B cell (primary cell): ENCODE results near the gene EHMT2. TPM values are rescaled to one million over a fixed set of nuclear protein-coding genes. Genes with fewer than 3 reads are reported as not detected.

ENCODE experiments used
- ATAC-seq: fragments of 200-7000 bp; cut with Tn5 transposase; one replicate; pipeline ENCODE4 v1.10.0; 2021; ENCODE audit warnings: low read depth, mild to moderate bottlenecking, moderate number of reproducible peaks, moderate library complexity
- CTCF ChIA-PET: fragments of 350-600 bp; sonication (Branson Sonifier 250); formaldehyde crosslinking; loops from one replicate; lab custom pipeline; 2021; ENCODE audit warnings: antibody characterized with exemption, inconsistent platforms; lab: Charles Lee
- POLR2A ChIA-PET: fragments of 350-600 bp; sonication (Branson Sonifier 250); formaldehyde crosslinking; loops from one replicate; lab custom pipeline; 2021; ENCODE audit warnings: antibody characterized with exemption; lab: Charles Lee
- DNase-seq: peaks from one replicate; pipeline ENCODE4 v3.0.0; 2013
- H2AFZ ChIP-seq: 2 replicates; pipeline ENCODE4 v1.6.1; 2012; ENCODE audit warnings: mild to moderate bottlenecking, low read depth, low read length; ENCODE audit not compliant: insufficient read depth, poor library complexity, severe bottlenecking
- H3K27ac ChIP-seq, 2 donors: 1 replicate in 1 of 2; 2 replicates in 1 of 2; pipeline ENCODE4 v1.5.1; 2012 to 2013; ENCODE audit warnings: low read length in 2 of 2, mild to moderate bottlenecking in 2 of 2, moderate library complexity in 1 of 2
- H3K27me3 ChIP-seq, 4 experiments: fragments of 200-600 bp in 1 of 4; sonication (generic) in 1 of 4; replicated peaks in 1 of 4; 1 replicate in 2 of 4; 2 replicates in 2 of 4; pipeline versions ENCODE4 v1.6.1 to v1.7.0; 2013 to 2016; ENCODE audit warnings: low read length in 3 of 4, mild to moderate bottlenecking in 2 of 4, mixed read lengths in 1 of 4, moderate library complexity in 1 of 4; ENCODE audit not compliant: insufficient read depth in 4 of 4, control insufficient read depth in 3 of 4; ENCODE audit errors: control extremely low read depth in 1 of 4
- H3K36me3 ChIP-seq, 2 experiments: replicated peaks in 1 of 2; 1 replicate in 1 of 2; 2 replicates in 1 of 2; pipeline versions ENCODE4 v1.6.1 to v1.7.1; 2013; ENCODE audit warnings: low read length in 1 of 2; ENCODE audit not compliant: insufficient read depth in 2 of 2, control insufficient read depth in 1 of 2; ENCODE audit errors: control extremely low read depth in 1 of 2, extremely low read depth in 1 of 2
- H3K4me1 ChIP-seq, 2 donors: fragments of 200-600 bp in 1 of 2; sonication (generic) in 1 of 2; 1 replicate in 1 of 2; 2 replicates in 1 of 2; pipeline versions ENCODE4 v1.5.1 to v1.6.1; 2013 to 2017; ENCODE audit warnings: low read length in 2 of 2; ENCODE audit not compliant: control insufficient read depth in 2 of 2, insufficient read depth in 2 of 2
- H3K4me2 ChIP-seq: replicated peaks from 2 replicates; pipeline ENCODE3; 2012; ENCODE audit warnings: mild to moderate bottlenecking, low read depth, low read length; ENCODE audit not compliant: poor library complexity, severe bottlenecking
- H3K4me3 ChIP-seq, 5 experiments: fragments of 200-600 bp in 1 of 5; sonication (generic) in 1 of 5; 1 replicate in 3 of 5; 2 replicates in 2 of 5; pipeline versions ENCODE4 v1.5.1 to v1.7.0; 2011 to 2016; ENCODE audit warnings: low read length in 4 of 5, mild to moderate bottlenecking in 4 of 5, low read depth in 2 of 5, control low read depth in 1 of 5, moderate library complexity in 1 of 5; ENCODE audit not compliant: insufficient read depth in 1 of 5; ENCODE audit errors: control extremely low read depth in 1 of 5, extremely low read depth in 1 of 5
- H3K79me2 ChIP-seq: fragments of 200-600 bp; sonication (generic); one replicate; pipeline ENCODE4 v1.6.0; 2016; ENCODE audit warnings: low read length; ENCODE audit not compliant: control insufficient read depth, insufficient read depth
- H3K9ac ChIP-seq: fragments of 200-600 bp; sonication (generic); 2 replicates; pipeline ENCODE4 v1.6.1; 2017; ENCODE audit warnings: mild to moderate bottlenecking, low read length, moderate library complexity
- H3K9me3 ChIP-seq, 3 donors: one replicate each; pipeline versions ENCODE4 v1.6.1 to v1.7.1; 2013; ENCODE audit warnings: low read length in 2 of 3; ENCODE audit not compliant: control insufficient read depth in 2 of 3, insufficient read depth in 1 of 3; ENCODE audit errors: control extremely low read depth in 1 of 3
- H4K20me1 ChIP-seq: 2 replicates; pipeline ENCODE4 v1.6.0; 2012; ENCODE audit warnings: mild to moderate bottlenecking, low read length; ENCODE audit not compliant: insufficient read depth, control insufficient read depth, poor library complexity, severe bottlenecking
- H3K27ac Mint-ChIP-seq: one replicate; pipeline ENCODE4 v1.8.0; 2021; ENCODE audit warnings: mixed read lengths
- H3K27me3 Mint-ChIP-seq: one replicate; pipeline ENCODE4 v1.8.0; 2021; ENCODE audit warnings: mixed read lengths
- H3K4me1 Mint-ChIP-seq: one replicate; pipeline ENCODE4 v1.8.0; 2021; ENCODE audit warnings: mixed read lengths
- H3K4me3 Mint-ChIP-seq: one replicate; pipeline ENCODE4 v1.8.0; 2021; ENCODE audit warnings: mixed read lengths
- H3K9me3 Mint-ChIP-seq: one replicate; pipeline ENCODE4 v1.8.0; 2022; ENCODE audit warnings: mixed read lengths; ENCODE audit not compliant: insufficient read depth
- CTCF ChIP-seq: fragments of 200-600 bp; IDR thresholded peaks from one replicate; pipeline ENCODE4 v1.8.0; 2022; ENCODE audit warnings: antibody characterized with exemption, mild to moderate bottlenecking
- EZH2 ChIP-seq: IDR thresholded peaks from 2 replicates; pipeline ENCODE4 v1.6.1; 2012; ENCODE audit warnings: borderline replicate concordance, low read depth, mild to moderate bottlenecking, moderate library complexity, low read length; ENCODE audit not compliant: insufficient read depth, poor library complexity, severe bottlenecking
- WGBS: methylation state at CpG from one replicate; pipeline ENCODE4 v1.1.5; 2013; ENCODE audit warnings: missing lambda C conversion rate; ENCODE audit not compliant: insufficient coverage; 5-methylcytosine and 5-hydroxymethylcytosine counted together
- intact Hi-C: fragments of 100-400 bp; cut with micrococcal nuclease; formaldehyde crosslinking; loops from one replicate; pipeline ENCODE4 v1.10.0; 2022
- polyA plus RNA-seq: library from polyadenylated mRNA; depleted of rRNA; stranded (reverse); fragments of >200 nt; gene quantifications from 2 replicates; pipeline ENCODE4 v1.2.3, GENCODE V29; 2012
- total RNA-seq, 2 donors: library from RNA; stranded (reverse); fragments of 120-200 nt in 1 of 2; gene quantifications; 1 replicate in 1 of 2; 2 replicates in 1 of 2; pipeline versions ENCODE4 v1.2.3 to v1.2.4, GENCODE V29; 2013 to 2022

EHMT2 gene
- total and polyA plus RNA-seq, 2 donors (not counting 1 experiment from before 2014, with no cell fraction given) = 86.1 to 108 TPM

- no peak for ATAC-seq
- no peak overlapping the region for H3K9ac ChIP-seq
- H3K4me3 ChIP-seq = no peak overlapping the region
- H3K4me1 Mint-ChIP-seq = no peaks in the 10 kb centered on the region
- CTCF ChIA-PET = no interaction called here
- peaks cover 0 to 3% (median 0%) of the 10 kb centered on the region in 3 donors for H3K9me3 ChIP-seq
- intact Hi-C loops = no loop called here
- POLR2A ChIA-PET = no interaction called here
- 84% methylated on average over 11 of the region's 11 CpGs for WGBS
- peaks cover 0 to 8% (median 0%) of the 10 kb centered on the region in 4 experiments for H3K27me3 ChIP-seq
- no peaks in the 10 kb centered on the region for H3K4me1 ChIP-seq
- no peaks in the 10 kb centered on the region for H3K9me3 Mint-ChIP-seq
- H2AFZ ChIP-seq = no peak overlapping the region
- H3K27ac ChIP-seq = no peak overlapping the region
- no peak for TF ChIP-seq CTCF
- no peak for TF ChIP-seq EZH2
- H3K4me2 ChIP-seq = no peak overlapping the region
- no peak overlapping the region for H3K27ac Mint-ChIP-seq
- DNase-seq = no peak
- H3K4me3 Mint-ChIP-seq = no peak overlapping the region
- peaks cover 7% of the 10 kb centered on the region for H3K27me3 Mint-ChIP-seq
- no peaks in the 10 kb centered on the region for H4K20me1 ChIP-seq
- no peaks in the 10 kb centered on the region for H3K79me2 ChIP-seq
- no peaks in the 10 kb centered on the region for H3K36me3 ChIP-seq
These were observed 30.6 kb upstream of the EHMT2 start for GRCh38 chr6:31927863-31928671.

- no peak within 1 kb of the TSS for H3K9ac ChIP-seq
- ATAC-seq = no peak
These were observed 29.9 kb upstream of the EHMT2 start, which contains the start of gene C2 for GRCh38 chr6:31927242-31927862. C2 (plus strand) TSS chr6:31927717; CDS start chr6:31927753, 36 bp downstream.

More at GRCh38 chr6:31927242-31927862, 29.9 kb upstream of the EHMT2 start, which contains the start of gene C2:
- intact Hi-C loops = no loop called here
- Histone ChIP-seq H3K27me3 (peaks cover 0 to 8% (median 0%) of the 10 kb centered on the region in 4 experiments), H3K4me1 (no peaks in the 10 kb centered on the region), H3K4me3 (no peak within 1 kb of the TSS), H3K4me2 (no peak within 1 kb of the TSS), H3K36me3 (no peaks in the 10 kb centered on the region), H3K79me2 (no peaks in the 10 kb centered on the region), H2AFZ (no peak within 1 kb of the TSS), H4K20me1 (no peaks in the 10 kb centered on the region), H3K9me3 (peaks cover 0 to 3% (median 0%) of the 10 kb centered on the region in 3 donors), H3K27ac (no peak within 1 kb of the TSS)
- Mint-ChIP-seq H3K27me3 (peaks cover 7% of the 10 kb centered on the region), H3K4me3 (no peak within 1 kb of the TSS), H3K27ac (no peak within 1 kb of the TSS), H3K9me3 (no peaks in the 10 kb centered on the region), H3K4me1 (no peaks in the 10 kb centered on the region)
- CTCF ChIA-PET = no interaction called here
- DNase-seq = no peak
- 92% methylated on average over 4 of the region's 11 CpGs for WGBS
- no peak for TF ChIP-seq CTCF
- TF ChIP-seq EZH2 = no peak
- POLR2A ChIA-PET = no interaction called here
